ENCODE measurements around the gene BID. TPM values are rescaled to one million over a fixed set of nuclear protein-coding genes. Genes with fewer than 3 reads are reported as not detected.
A peak's percentile ranks its signal among the peaks of the same experiment; 100 is the strongest.

Gene BID
- total RNA-seq, 1 experiment from 2014 or later, result 23.2 TPM

DNA sequence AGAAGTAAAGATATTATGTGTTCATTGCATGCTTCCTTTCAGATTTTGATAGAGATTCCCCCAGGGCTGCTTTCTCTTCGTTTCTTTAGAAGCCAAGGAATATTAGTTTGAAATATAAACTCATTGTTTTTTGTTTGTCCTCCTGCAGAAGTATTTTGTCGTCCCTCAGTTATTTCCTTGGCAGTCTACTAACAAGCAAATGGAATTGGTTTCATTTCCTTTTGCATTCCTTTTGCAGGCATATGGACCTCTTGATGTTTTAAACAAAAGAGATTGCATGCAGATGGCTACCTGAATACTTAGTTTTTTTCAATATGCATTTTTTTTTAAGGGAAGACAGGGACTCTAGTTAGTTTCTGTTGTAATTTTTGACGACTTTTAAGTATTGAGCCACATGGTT lies 73.5 kb downstream of the BID start:
- Histone ChIP-seq H3K9ac (ENCODE audit: extremely low read depth, insufficient read length, low read length) (no peak overlapping the region), H3K4me2 (ENCODE audit: insufficient read depth, insufficient read length, low read length) (no peak overlapping the region), H3K14ac (ENCODE audit: insufficient read depth, low read length) (no peak overlapping the region), H2BK15ac (ENCODE audit: low read depth, low read length) (no peak overlapping the region), H3K79me2 (ENCODE audit: insufficient read depth, low read length) (no peaks in the 10 kb centered on the region), H2BK5ac (ENCODE audit: insufficient read length, low read length) (no peak overlapping the region), H3K27me3 (ENCODE audit: insufficient read depth, low read length) (no peaks in the 10 kb centered on the region), H4K5ac (ENCODE audit: insufficient read length, low read depth, low read length) (no peak overlapping the region), H3K27ac (ENCODE audit: insufficient read length, low read depth, low read length) (no peak overlapping the region), H2BK20ac (ENCODE audit: low read depth, low read length, poor library complexity, severe bottlenecking) (no peak overlapping the region), H3K79me1 (ENCODE audit: insufficient read depth, low read depth, low read length, poor library complexity, severe bottlenecking) (no peaks in the 10 kb centered on the region), H4K20me1 (ENCODE audit: control insufficient read depth, insufficient read depth, insufficient read length) (no peaks in the 10 kb centered on the region), H3K4ac (ENCODE audit: low read depth, low read length) (no peak overlapping the region), H3K4me1 (ENCODE audit: insufficient read depth, low read length) (peaks cover 5% of the 10 kb centered on the region; the same call in 1 of the 2 replicates), H3T11ph (ENCODE audit: low read length) (no peak overlapping the region), H2AFZ (ENCODE audit: low read length) (no peak overlapping the region), H4K91ac (ENCODE audit: insufficient read length, low read depth, low read length) (no peak overlapping the region), H4K8ac (replicated peaks; ENCODE audit: insufficient read length, low read depth, low read length) (no peak overlapping the region), H2AK5ac (ENCODE audit: insufficient read length, low read length) (no peak overlapping the region), H2BK120ac (ENCODE audit: low read depth, low read length, poor library complexity, severe bottlenecking) (no peak overlapping the region), H3K23me2 (ENCODE audit: insufficient read length, low read depth, low read length, poor library complexity, severe bottlenecking) (no peaks in the 10 kb centered on the region), H3K56ac (ENCODE audit: insufficient read length, low read depth, low read length) (no peak overlapping the region), H2BK12ac (ENCODE audit: insufficient read length, low read depth, low read length) (no peak overlapping the region), H3K23ac (ENCODE audit: insufficient read length, low read depth, low read length) (no peak overlapping the region), H3K9me3 (ENCODE audit: control insufficient read depth, low read depth, low read length) (no peaks in the 10 kb centered on the region), H3K18ac (ENCODE audit: insufficient read length, low read depth, low read length) (no peak overlapping the region)
- Mint-ChIP-seq H3K36me3 (ENCODE audit: insufficient read depth in 1 of 3, low read depth in 3 of 3) (peaks cover 8 to 17% (median 8%) of the 10 kb centered on the region in 3 experiments), H3K4me3 (no peak overlapping the region), H3K4me1 (peaks cover 16 to 17% of the 10 kb centered on the region in 2 experiments), H3K27me3 (ENCODE audit: low read depth) (no peaks in the 10 kb centered on the region), H3K27ac (peak overlapping the region in 1 of 3 experiments; percentile 76; a peak in 1 of 7 replicates), H3K9me3 (no peaks in the 10 kb centered on the region)
- no peak for TF ChIP-seq CTCF (conservative IDR thresholded peaks at IDR 0.05)
- WGBS (ENCODE audit: extremely low coverage, insufficient read length, low lambda C conversion rate), result no CpG with 5 or more reads among the region's 3 CpGs
- DNase-seq, result no peak

All from H9 (cell line).